ENCODE data around the gene CACNA1G.

DNA sequence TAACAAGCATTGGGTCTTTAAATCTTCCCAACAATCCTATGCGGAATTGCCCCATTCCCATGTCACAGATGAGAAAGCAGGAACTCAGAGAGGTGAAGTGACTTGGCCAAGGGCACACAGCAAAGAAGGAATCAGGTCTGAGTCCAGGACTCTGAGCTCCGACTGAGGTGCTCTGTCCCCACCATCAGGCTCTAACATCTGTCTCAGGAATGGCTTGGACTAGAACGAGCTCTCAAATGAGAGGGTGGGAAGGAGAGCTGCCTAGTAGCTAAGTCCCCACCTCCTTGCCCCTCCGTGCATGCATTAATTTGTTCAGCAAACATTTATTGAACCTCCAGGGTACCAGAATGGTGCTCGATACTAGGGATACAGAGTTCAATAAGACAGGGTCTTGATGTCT is 100.8 kb downstream of the CACNA1G start:
- no peak for TF ChIP-seq EP300 (IDR thresholded peaks at IDR 0.05)
- TF ChIP-seq, protein P1, sequence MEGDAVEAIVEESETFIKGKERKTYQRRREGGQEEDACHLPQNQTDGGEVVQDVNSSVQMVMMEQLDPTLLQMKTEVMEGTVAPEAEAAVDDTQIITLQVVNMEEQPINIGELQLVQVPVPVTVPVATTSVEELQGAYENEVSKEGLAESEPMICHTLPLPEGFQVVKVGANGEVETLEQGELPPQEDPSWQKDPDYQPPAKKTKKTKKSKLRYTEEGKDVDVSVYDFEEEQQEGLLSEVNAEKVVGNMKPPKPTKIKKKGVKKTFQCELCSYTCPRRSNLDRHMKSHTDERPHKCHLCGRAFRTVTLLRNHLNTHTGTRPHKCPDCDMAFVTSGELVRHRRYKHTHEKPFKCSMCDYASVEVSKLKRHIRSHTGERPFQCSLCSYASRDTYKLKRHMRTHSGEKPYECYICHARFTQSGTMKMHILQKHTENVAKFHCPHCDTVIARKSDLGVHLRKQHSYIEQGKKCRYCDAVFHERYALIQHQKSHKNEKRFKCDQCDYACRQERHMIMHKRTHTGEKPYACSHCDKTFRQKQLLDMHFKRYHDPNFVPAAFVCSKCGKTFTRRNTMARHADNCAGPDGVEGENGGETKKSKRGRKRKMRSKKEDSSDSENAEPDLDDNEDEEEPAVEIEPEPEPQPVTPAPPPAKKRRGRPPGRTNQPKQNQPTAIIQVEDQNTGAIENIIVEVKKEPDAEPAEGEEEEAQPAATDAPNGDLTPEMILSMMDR (IDR thresholded peaks at IDR 0.05) = no peak

All from gastroesophageal sphincter (tissue), 3 donors.